Measurements from ENCODE around the gene STRIP2.
"Not testable (repeated sequence)": the region's sequence is repeated elsewhere in the genome, so short reads cannot be mapped to it uniquely, and the experiment has no call there.

The STRIP2 gene

GRCh38 chr7:129498021-129498420, 63.8 kb downstream of the STRIP2 start:
- no peak for DNase-seq

- no peak for DNase-seq
Observed at GRCh38 chr7:129499999-129500398, 65.8 kb downstream of the STRIP2 start.

GRCh38 chr7:129501760-129502707, 67.8 kb downstream of the STRIP2 start, which contains the start of gene SMKR1:
Gene SMKR1 (plus strand): TSS chr7:129502531. CDS start chr7:129502825, 294 bp downstream.
- DNase-seq = peak; percentile 46 to 81

GRCh38 chr7:129502708-129503685, 68.8 kb downstream of the STRIP2 start:
- DNase-seq = no peak

- DNase-seq = no peak
Observed at GRCh38 chr7:129503725-129504124, 69.5 kb downstream of the STRIP2 start.

- DNase-seq = no peak
Observed at GRCh38 chr7:129512192-129512591, 78.0 kb downstream of the STRIP2 start.

- DNase-seq = no peak
Observed at GRCh38 chr7:129513546-129513945, 79.3 kb downstream of the STRIP2 start.

GRCh38 chr7:129514683-129515082, 80.5 kb downstream of the STRIP2 start:
- DNase-seq = no peak

- DNase-seq = no peak
Observed at GRCh38 chr7:129515381-129515780, 81.1 kb downstream of the STRIP2 start.

GRCh38 chr7:129517931-129518330, 83.7 kb downstream of the STRIP2 start:
- DNase-seq = no peak

GRCh38 chr7:129519464-129519863, 85.2 kb downstream of the STRIP2 start:
- DNase-seq = no peak

GRCh38 chr7:129522088-129522970, 88.1 kb downstream of the STRIP2 start:
- DNase-seq = no peak

GRCh38 chr7:129522971-129523340, 88.7 kb downstream of the STRIP2 start:
- DNase-seq = no peak

GRCh38 chr7:129523924-129524323, 89.7 kb downstream of the STRIP2 start:
- DNase-seq = no peak

GRCh38 chr7:129524405-129524804, 90.2 kb downstream of the STRIP2 start:
- DNase-seq = not testable (repeated sequence)

GRCh38 chr7:129525225-129525862, 91.1 kb downstream of the STRIP2 start:
- no peak for DNase-seq

GRCh38 chr7:129529643-129530042, 95.4 kb downstream of the STRIP2 start:
- DNase-seq = no peak

- DNase-seq = no peak
Observed at GRCh38 chr7:129530795-129531391, 96.7 kb downstream of the STRIP2 start.

GRCh38 chr7:129531721-129532120, 97.5 kb downstream of the STRIP2 start:
- no peak for DNase-seq

GRCh38 chr7:129532375-129532774, 98.1 kb downstream of the STRIP2 start:
- DNase-seq = no peak

GRCh38 chr7:129534558-129535274, 100.5 kb downstream of the STRIP2 start:
- not testable (repeated sequence) for DNase-seq

Measured in NCI-H187 (cell line).